Measurements from ENCODE around the gene USP48.

USP48 gene

GRCh38 chr1:21822349-21822748 is 39.4 kb upstream of the USP48 start:
- no peak overlapping the region for H3K4me3 ChIP-seq (ENCODE audit: low read depth, low read length)
- no peak for DNase-seq (ENCODE audit: low read depth)
- TF ChIP-seq CTCF (IDR thresholded peaks at IDR 0.05; ENCODE audit: control insufficient read depth, extremely low read depth, insufficient read depth), result no peak

GRCh38 chr1:21821385-21822019 is 38.6 kb upstream of the USP48 start:
- no peak for DNase-seq (ENCODE audit: low read depth)
- H3K4me3 ChIP-seq (ENCODE audit: low read depth, low read length), result no peak overlapping the region
- no peak for TF ChIP-seq CTCF (IDR thresholded peaks at IDR 0.05; ENCODE audit: control insufficient read depth, extremely low read depth, insufficient read depth)

- no peak for TF ChIP-seq CTCF (IDR thresholded peaks at IDR 0.05; ENCODE audit: control insufficient read depth, extremely low read depth, insufficient read depth)
- no peak overlapping the region for H3K4me3 ChIP-seq (ENCODE audit: low read depth, low read length)
- DNase-seq (ENCODE audit: low read depth), result no peak
Observed at GRCh38 chr1:21820597-21821232, 37.8 kb upstream of the USP48 start.

GRCh38 chr1:21818656-21819055 is 35.7 kb upstream of the USP48 start:
- TF ChIP-seq CTCF (IDR thresholded peaks at IDR 0.05; ENCODE audit: control insufficient read depth, extremely low read depth, insufficient read depth), result no peak
- H3K4me3 ChIP-seq (ENCODE audit: low read depth, low read length), result no peak overlapping the region
- no peak for DNase-seq (ENCODE audit: low read depth)

GRCh38 chr1:21816602-21817302 is 33.8 kb upstream of the USP48 start:
- TF ChIP-seq CTCF (IDR thresholded peaks at IDR 0.05; ENCODE audit: control insufficient read depth, extremely low read depth, insufficient read depth), result no peak
- H3K4me3 ChIP-seq (ENCODE audit: low read depth, low read length), result no peak overlapping the region
- no peak for DNase-seq (ENCODE audit: low read depth)

- no peak for TF ChIP-seq CTCF (IDR thresholded peaks at IDR 0.05; ENCODE audit: control insufficient read depth, extremely low read depth, insufficient read depth)
- DNase-seq (ENCODE audit: low read depth), result no peak
- H3K4me3 ChIP-seq (ENCODE audit: low read depth, low read length), result no peak overlapping the region
Observed at GRCh38 chr1:21815724-21816321, 32.9 kb upstream of the USP48 start.
